ENCODE results near the gene AP3B1.

Gene AP3B1, protein sequence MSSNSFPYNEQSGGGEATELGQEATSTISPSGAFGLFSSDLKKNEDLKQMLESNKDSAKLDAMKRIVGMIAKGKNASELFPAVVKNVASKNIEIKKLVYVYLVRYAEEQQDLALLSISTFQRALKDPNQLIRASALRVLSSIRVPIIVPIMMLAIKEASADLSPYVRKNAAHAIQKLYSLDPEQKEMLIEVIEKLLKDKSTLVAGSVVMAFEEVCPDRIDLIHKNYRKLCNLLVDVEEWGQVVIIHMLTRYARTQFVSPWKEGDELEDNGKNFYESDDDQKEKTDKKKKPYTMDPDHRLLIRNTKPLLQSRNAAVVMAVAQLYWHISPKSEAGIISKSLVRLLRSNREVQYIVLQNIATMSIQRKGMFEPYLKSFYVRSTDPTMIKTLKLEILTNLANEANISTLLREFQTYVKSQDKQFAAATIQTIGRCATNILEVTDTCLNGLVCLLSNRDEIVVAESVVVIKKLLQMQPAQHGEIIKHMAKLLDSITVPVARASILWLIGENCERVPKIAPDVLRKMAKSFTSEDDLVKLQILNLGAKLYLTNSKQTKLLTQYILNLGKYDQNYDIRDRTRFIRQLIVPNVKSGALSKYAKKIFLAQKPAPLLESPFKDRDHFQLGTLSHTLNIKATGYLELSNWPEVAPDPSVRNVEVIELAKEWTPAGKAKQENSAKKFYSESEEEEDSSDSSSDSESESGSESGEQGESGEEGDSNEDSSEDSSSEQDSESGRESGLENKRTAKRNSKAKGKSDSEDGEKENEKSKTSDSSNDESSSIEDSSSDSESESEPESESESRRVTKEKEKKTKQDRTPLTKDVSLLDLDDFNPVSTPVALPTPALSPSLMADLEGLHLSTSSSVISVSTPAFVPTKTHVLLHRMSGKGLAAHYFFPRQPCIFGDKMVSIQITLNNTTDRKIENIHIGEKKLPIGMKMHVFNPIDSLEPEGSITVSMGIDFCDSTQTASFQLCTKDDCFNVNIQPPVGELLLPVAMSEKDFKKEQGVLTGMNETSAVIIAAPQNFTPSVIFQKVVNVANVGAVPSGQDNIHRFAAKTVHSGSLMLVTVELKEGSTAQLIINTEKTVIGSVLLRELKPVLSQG

DNA sequence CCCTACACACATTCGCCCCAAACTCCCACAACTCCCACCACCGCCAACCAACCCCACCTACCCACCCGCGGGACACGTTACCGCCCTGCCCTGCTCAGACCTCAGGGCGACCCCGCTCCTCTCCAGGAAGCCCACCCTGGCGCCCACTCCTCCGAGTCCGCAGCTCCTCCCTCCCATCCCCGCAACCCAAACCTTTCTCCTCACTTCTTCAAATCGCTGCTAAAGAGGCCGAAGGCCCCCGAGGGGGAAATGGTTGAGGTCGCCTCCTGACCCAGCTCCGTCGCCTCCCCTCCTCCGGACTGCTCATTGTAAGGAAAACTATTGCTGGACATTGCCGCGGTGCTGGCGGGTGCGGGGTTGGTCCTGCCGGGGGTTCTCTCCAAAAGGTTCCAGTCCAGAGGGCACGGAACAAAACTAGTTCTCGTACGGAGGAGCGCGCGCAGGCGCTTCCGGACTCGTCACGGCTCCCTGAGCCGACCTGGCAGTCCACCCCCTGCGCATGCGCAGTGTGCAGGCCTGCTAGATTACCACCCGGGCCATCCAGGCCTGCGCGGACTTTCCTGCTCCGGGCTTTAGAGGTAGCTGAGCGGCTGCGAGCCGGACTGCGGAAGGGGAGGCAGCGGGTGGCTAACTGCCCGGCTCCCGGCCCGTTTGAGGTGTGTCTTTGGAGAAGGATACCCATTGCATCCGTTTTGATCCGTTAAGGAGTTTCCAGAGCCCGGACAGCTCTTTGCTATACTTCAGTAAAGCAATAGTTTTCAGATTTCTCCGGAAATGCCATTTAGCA is at the start of gene AP3B1:
Gene AP3B1, minus strand, starts transcription at position 451 of the 787 bp plus-strand sequence. Its CDS starts 119 bp downstream, at position 332.
- peak; percentile 99 for DNase-seq (ENCODE audit: low read depth)
- H3K4me3 ChIP-seq (ENCODE audit: low read depth, low read length), result peak within 1 kb of the TSS; percentile 98
- TF ChIP-seq, protein P1, sequence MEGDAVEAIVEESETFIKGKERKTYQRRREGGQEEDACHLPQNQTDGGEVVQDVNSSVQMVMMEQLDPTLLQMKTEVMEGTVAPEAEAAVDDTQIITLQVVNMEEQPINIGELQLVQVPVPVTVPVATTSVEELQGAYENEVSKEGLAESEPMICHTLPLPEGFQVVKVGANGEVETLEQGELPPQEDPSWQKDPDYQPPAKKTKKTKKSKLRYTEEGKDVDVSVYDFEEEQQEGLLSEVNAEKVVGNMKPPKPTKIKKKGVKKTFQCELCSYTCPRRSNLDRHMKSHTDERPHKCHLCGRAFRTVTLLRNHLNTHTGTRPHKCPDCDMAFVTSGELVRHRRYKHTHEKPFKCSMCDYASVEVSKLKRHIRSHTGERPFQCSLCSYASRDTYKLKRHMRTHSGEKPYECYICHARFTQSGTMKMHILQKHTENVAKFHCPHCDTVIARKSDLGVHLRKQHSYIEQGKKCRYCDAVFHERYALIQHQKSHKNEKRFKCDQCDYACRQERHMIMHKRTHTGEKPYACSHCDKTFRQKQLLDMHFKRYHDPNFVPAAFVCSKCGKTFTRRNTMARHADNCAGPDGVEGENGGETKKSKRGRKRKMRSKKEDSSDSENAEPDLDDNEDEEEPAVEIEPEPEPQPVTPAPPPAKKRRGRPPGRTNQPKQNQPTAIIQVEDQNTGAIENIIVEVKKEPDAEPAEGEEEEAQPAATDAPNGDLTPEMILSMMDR (conservative IDR thresholded peaks at IDR 0.05; ENCODE audit: low read depth, low read length), result no peak

DNA sequence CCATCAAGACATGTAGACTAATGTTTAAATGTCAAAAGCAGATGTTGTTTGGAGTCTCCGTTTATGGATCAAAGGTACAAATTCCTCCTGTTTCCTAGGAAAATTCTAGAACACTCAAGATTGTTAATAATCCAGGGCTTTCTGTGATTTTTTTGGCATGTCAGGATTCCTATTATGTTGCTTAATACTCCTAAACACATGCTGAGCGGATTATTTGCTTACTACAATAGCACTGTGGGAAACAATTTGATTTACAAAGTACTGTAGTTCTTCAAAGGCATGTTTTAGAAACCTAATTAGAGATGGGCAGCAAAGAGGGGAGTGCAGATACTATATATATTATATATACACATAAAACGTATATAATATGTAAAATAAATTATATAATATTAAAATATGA is 46.9 kb upstream of the AP3B1 start:
- peak; percentile 12 for DNase-seq (ENCODE audit: low read depth)
- TF ChIP-seq, protein P1 (conservative IDR thresholded peaks at IDR 0.05; ENCODE audit: low read depth, low read length), result no peak
- no peak overlapping the region for H3K4me3 ChIP-seq (ENCODE audit: low read depth, low read length)

DNA sequence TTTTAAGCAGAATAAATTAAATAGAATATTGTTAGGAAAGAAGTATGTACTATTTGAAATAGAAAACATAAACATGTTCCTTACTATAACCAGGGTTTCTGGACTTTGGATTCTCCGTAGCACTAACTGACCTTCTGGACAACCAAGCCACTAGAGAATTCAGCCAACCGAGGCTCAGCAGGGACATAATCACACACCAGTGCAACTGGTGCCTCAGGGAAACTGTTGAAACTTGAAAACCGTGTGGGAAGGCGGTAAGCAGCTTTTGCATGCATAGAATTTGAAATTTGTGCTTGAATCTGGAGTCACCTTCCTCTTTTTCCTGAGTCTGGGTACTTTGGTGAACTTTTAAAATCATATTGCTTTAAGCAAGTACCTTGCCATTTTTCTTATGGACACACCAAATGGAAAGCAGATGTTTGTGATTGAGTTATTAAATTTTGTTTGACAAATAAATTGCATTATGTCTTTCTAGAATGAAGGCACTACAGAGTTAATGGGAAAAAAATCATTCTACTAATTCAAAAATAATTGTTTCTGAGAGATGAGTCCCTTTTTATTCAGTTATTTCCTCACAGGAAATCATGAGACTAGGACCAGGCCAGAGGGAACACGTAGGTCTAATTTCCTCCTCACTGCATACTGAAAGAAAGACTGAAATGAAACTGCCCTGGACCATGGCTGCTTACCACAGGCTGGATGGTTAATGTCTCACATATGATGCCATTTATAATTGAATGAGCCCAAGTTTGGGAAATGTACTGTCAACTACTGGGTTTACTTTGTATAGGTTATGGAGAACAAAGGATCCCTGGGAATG is 45.3 kb upstream of the AP3B1 start:
- no peak overlapping the region for H3K4me3 ChIP-seq (ENCODE audit: low read depth, low read length)
- TF ChIP-seq, protein P1 (conservative IDR thresholded peaks at IDR 0.05; ENCODE audit: low read depth, low read length), result no peak
- no peak for DNase-seq (ENCODE audit: low read depth)

DNA sequence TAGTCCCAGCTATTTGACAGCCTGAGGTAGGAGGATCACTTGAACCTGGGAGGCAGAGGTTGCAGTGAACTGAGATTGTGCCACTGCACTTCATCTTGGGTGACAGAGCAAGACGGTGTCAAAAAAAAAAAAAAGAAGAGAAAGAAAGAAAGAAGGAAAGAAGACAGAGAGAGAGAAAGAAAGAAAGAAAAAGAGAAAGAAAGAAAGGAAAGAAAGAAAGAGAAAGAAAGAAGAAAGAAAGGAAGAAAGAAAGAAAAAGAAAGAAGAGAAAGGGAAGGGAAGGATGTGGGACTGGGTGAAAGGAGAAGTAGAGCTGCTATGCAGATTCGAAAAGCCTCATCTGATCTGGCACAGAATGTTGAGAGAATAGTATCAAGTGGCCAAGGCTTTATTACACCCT is 42.2 kb upstream of the AP3B1 start:
- DNase-seq (ENCODE audit: low read depth), result no peak

DNA sequence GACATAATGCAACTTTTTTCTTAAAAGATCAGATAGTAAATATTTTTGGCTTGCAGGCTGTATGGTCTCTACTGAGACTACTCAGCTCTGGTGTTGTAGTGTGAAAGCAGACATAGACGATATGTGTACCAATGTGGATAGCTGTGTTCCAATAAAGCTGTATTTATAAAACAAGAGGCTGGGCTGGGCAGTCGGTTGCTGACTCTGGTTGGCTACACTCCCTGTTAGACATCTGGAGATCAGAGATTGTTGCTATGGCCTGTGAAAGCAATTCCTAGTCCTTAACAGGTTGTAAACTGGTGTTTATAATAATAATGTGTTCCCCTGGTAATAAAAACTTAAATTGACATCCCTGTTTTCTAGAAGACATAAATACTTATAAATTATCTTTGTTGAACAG is 41.5 kb upstream of the AP3B1 start:
- H3K4me3 ChIP-seq (ENCODE audit: low read depth, low read length), result no peak overlapping the region
- no peak for DNase-seq (ENCODE audit: low read depth)
- TF ChIP-seq, protein P1 (conservative IDR thresholded peaks at IDR 0.05; ENCODE audit: low read depth, low read length), result no peak

More for the DNA sequence above, 42.2 kb upstream of the AP3B1 start:
- no peak overlapping the region for H3K4me3 ChIP-seq (ENCODE audit: low read depth, low read length)
- TF ChIP-seq, protein P1 (conservative IDR thresholded peaks at IDR 0.05; ENCODE audit: low read depth, low read length), result no peak
